HG03066 (cell line): ENCODE results near the gene VPS9D1.
"Not testable (repeated sequence)": the region's sequence is repeated elsewhere in the genome, so short reads cannot be mapped to it uniquely, and the experiment has no call there.

Source experiments
- ATAC-seq: cut with Tn5 transposase; IDR thresholded peaks from one replicate; pipeline ENCODE4 v1.9.1; 2021; ENCODE audit warnings: low read depth; ENCODE audit not compliant: unreplicated experiment

Gene VPS9D1

GRCh38 chr16:89695875-89696669 lies 24.6 kb downstream of the VPS9D1 start:
- no peak for ATAC-seq

DNA sequence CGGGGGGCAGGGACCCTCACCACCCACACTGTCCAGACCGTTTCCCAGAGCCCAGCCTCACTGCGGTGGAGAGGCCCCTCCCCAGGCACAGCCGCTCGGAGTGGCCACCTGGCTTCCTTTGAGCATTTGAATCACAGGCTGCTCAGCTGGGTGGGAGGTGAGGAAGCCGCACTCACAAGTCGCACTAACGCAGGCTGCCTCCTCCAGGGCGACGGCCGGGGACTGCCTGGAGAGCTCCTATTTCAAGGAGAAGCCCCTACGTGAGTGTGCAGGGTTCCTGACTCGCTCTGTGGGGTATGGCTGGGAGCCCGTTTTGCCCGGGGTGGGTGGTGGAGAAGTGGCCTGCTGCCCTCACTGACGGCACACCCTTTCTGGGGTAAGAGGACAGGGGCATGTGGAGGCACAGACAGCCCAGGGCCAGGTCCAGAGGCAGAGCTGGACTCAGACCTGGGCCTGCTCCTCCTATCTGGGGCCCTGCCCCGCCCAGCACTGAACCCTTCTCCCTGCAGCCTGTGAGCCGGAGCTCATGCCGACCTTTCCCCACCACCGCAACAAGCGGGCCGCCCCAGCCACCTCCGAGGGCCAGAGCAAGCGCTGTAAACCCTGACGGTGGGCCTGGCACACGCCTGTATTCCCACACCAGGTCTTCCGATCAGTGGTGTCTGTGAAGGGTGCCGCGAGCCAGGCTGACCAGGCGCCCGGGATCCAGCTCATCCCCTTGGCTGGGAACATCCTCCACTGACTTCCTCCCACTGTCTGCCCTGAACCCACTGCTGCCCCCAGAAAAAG lies 25.4 kb downstream of the VPS9D1 start:
- no peak for ATAC-seq

DNA sequence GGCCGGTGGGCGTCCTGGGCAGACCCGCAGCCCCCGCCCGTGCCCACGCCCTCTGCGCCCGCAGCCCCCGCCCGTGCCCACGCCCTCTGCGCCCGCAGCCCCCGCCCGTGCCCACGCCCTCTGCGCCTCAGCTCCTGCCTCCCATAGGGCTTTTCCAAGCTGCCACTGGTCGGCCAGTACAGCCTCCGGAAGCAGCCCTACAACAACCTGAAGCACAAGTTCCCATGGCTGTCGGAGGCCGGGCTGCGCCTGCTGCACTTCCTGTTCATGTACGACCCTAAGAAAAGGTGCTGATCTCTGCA lies 26.0 kb downstream of the VPS9D1 start:
- not testable (repeated sequence) for ATAC-seq

GRCh38 chr16:89693931-89694783 lies 26.5 kb downstream of the VPS9D1 start:
- ATAC-seq, result no peak

DNA sequence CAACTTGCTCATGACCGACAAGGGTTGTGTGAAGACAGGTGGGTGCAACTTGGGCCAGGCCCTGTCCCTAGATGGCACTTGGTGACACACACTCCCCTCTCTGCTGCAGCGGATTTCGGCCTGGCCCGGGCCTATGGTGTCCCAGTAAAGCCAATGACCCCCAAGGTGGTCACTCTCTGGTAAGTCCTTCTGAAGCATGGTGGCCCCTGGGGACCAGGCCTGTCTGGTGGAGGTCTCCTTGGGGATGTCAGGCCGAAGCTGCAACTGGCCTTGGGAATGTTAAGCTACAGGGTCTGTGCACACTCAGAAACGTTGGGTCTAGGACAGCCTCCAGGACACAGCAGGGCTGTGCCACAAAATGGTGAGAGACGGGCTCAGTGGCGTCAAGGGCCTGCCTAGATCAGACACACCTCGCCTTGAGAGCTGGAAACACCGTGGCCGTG lies 27.4 kb downstream of the VPS9D1 start:
- ATAC-seq, result no peak

- no peak for ATAC-seq
Measured at GRCh38 chr16:89691986-89692569, 28.6 kb downstream of the VPS9D1 start.

DNA sequence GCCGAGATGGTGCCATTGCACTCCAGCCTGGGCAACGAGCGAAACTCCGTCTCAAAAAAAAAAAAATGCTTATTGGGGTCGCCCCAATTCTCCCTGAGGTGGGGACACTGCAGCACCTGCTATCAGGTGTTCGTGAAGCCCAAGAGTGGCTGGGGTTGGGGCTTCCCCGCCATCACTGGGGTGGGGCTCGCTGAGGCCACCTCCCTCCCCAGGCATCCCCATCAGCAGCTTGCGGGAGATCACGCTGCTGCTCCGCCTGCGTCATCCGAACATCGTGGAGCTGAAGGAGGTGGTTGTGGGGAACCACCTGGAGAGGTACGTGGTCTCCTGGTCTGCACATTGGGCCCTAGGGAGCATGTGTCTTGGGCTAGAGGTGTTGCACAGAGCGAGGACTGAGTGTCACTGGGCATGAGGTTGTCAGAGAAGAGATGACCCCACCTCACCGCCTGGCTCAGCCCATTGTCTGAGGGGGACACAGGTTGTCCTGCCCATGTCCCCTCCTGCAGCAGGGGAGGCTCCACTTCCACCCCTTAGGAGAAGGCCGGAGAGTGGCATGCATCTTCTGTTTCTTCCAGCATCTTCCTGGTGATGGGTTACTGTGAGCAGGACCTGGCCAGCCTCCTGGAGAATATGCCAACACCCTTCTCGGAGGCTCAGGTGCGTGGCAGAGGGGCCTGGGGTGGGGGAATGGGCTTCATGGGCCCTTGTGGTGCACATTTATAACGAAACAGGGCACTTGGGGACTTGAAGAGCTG lies 29.3 kb downstream of the VPS9D1 start:
- no peak for ATAC-seq

DNA sequence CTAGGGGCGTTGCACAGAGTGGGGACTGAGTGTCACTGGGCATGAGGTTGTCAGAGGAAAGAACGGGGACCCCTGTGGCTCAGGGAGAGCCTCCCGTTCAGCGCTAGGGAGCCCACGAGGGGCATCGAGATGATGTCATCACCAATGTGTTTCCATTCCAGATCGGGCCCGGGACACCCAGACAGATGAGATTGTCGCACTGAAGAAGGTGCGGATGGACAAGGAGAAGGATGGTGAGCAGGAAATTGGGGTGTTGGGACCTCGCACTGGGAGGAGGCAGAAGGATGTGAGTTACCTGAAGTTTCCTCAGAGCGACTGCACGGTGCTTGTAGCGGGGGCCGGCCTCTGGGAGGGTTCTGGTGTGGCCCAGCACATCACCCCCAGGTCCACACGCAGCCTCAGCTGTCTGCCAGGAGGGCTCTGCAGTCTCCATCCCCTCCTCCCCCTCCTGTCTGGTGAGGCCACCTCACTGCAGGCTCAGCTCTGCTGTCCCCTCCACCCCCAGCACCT lies 30.3 kb downstream of the VPS9D1 start:
- ATAC-seq, result no peak

DNA sequence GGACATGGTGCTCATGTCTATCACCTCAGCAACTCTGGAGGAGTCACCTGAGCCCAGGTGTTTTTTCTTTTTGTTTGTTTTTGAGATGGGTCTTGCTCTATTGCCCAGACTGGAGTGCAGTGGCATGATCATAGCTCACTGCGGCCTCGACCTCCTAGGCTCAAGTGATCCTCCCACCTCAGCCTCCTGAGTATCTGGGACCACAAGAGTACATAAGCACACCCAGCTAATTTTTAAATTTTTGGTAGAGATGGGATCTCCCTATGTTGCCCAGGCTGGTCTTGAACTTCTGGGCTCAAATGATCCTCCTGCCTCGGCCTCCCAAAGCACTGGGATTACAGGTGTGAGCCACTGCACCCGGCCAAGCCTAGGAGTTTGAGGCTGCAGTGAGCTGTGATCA lies 31.1 kb downstream of the VPS9D1 start:
- ATAC-seq, result not testable (repeated sequence)

DNA sequence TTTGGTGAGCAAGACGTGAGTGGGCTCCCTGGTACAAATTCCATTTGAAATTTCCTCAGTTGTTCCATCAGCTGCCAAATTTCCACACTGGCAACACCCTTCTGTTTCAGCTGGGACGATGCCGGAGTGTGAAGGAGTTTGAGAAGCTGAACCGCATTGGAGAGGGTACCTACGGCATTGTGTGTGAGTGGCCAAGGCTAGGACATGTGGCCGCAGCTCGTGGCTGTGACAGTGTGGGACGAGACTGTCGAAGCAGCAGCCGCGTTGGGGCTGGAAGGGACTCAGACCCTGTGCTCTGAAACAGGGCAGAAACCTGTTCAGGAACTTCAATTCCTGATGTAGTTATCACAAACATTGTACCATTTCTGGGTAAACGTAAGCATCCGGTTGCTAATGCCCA lies 31.6 kb downstream of the VPS9D1 start:
- no peak for ATAC-seq

GRCh38 chr16:89688395-89688794 lies 32.3 kb downstream of the VPS9D1 start:
- ATAC-seq, result no peak

GRCh38 chr16:89687092-89687940 lies 33.4 kb downstream of the VPS9D1 start:
- peak; percentile 45 for ATAC-seq

DNA sequence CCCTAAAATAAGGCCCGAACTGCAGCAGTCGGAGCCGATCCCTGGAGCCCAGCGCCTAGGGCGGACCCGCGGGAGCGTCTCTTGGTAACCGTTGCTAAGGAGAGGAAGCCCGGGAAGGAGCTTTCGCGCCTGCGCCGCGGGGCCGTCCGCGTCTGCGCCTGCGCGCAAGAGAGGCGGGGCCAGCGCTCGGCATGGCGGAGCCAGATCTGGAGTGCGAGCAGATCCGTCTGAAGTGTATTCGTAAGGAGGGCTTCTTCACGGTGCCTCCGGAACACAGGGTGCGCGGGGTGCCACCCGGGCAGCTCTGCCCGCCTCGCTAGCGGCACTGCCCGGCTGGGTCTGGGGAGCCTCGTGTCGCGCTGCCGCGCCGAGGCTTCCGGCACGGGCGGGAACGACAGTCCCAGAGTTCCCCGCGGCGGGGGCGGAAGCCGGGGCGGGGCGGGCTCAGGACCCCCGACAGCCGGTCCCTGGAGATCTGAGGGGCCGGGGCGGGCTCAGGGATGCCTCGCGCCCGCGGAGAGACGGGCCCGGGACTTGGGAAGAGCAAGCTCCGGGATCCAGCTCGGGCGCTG lies 34.1 kb downstream of the VPS9D1 start, which contains the start of gene CDK10:
Gene CDK10, plus strand, starts transcription at position 170 of the 572 bp plus-strand sequence. Its CDS starts 22 bp downstream, at position 192.
- peak; percentile 79 for ATAC-seq

GRCh38 chr16:89685916-89686315 lies 34.8 kb downstream of the VPS9D1 start:
- ATAC-seq, result no peak

DNA sequence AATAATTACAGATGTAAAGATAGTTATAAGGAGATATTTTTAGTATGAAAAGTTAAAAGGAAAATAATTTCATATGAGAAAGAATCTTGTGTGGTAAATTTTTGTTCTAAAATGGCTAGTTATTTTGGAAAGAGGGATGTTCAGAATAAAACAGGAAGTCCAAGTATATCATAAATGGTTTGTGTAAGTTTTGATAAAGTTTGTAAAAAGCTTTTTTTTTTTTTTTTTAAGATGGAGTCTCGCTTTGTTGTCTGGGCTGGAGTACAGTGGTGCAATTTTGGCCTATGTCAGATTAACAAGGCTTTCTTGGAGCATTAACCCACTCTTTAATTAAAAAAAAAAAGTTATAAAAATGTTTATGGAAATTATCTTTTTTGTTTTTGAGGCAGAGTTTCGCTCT lies 42.4 kb downstream of the VPS9D1 start:
- ATAC-seq, result no peak

GRCh38 chr16:89672177-89672941 lies 48.3 kb downstream of the VPS9D1 start:
- no peak for ATAC-seq

GRCh38 chr16:89671565-89671964 lies 49.1 kb downstream of the VPS9D1 start:
- not testable (repeated sequence) for ATAC-seq
